ENCODE data around the gene CFAP92. TPM values are rescaled to one million over a fixed set of nuclear protein-coding genes. Genes with fewer than 3 reads are reported as not detected.

CFAP92 gene
- total RNA-seq, 1 experiment from 2014 or later: 0.92 TPM

DNA sequence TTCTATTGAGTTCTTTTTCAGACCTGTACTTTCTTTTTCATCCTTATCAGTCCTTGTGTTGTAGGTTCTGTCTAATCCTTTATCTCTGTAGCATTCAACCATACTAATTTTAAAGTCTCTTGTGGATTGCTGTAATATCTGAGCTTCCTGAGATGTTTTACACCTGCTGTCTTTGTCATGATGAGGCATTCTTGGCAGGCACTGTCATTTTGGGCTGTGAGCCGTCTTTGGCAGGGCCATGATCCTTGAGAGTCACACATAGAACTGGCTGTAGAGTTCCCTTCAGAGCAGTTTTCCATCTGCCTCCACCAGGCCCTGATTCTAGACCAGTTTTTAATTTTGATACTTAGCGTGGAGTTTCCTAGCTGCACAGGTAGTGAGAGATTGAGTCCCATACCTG lies 13.9 kb upstream of the CFAP92 start:
- H3K56ac ChIP-seq (ENCODE audit: insufficient read length, low read depth, low read length): no peak overlapping the region
- H2BK120ac ChIP-seq (ENCODE audit: low read depth, low read length, poor library complexity, severe bottlenecking): no peak overlapping the region
- no peaks in the 10 kb centered on the region; a peak in 1 of 7 replicates for H3K36me3 Mint-ChIP-seq (ENCODE audit: insufficient read depth in 1 of 3, low read depth in 3 of 3)
- TF ChIP-seq, protein P1, sequence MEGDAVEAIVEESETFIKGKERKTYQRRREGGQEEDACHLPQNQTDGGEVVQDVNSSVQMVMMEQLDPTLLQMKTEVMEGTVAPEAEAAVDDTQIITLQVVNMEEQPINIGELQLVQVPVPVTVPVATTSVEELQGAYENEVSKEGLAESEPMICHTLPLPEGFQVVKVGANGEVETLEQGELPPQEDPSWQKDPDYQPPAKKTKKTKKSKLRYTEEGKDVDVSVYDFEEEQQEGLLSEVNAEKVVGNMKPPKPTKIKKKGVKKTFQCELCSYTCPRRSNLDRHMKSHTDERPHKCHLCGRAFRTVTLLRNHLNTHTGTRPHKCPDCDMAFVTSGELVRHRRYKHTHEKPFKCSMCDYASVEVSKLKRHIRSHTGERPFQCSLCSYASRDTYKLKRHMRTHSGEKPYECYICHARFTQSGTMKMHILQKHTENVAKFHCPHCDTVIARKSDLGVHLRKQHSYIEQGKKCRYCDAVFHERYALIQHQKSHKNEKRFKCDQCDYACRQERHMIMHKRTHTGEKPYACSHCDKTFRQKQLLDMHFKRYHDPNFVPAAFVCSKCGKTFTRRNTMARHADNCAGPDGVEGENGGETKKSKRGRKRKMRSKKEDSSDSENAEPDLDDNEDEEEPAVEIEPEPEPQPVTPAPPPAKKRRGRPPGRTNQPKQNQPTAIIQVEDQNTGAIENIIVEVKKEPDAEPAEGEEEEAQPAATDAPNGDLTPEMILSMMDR (conservative IDR thresholded peaks at IDR 0.05): no peak
- no peak overlapping the region for H4K91ac ChIP-seq (ENCODE audit: insufficient read length, low read depth, low read length)
- no peak overlapping the region for H3K18ac ChIP-seq (ENCODE audit: insufficient read length, low read depth, low read length)
- no peaks in the 10 kb centered on the region for H3K9me3 ChIP-seq (ENCODE audit: control insufficient read depth, low read depth, low read length)
- H2BK20ac ChIP-seq (ENCODE audit: low read depth, low read length, poor library complexity, severe bottlenecking): no peak overlapping the region
- H2BK5ac ChIP-seq (ENCODE audit: insufficient read length, low read length): no peak overlapping the region
- H3K9me3 Mint-ChIP-seq: peaks cover 0 to 4% of the 10 kb centered on the region in 2 experiments; a peak in 3 of 5 replicates
- no peaks in the 10 kb centered on the region for H3K79me2 ChIP-seq (ENCODE audit: insufficient read depth, low read length)
- H3K14ac ChIP-seq (ENCODE audit: insufficient read depth, low read length): no peak overlapping the region
- H4K8ac ChIP-seq (replicated peaks; ENCODE audit: insufficient read length, low read depth, low read length): no peak overlapping the region
- no peak overlapping the region for H3K27ac Mint-ChIP-seq
- no peak overlapping the region for H3K4ac ChIP-seq (ENCODE audit: low read depth, low read length)
- no peak overlapping the region for H3K4me3 Mint-ChIP-seq
- peaks cover 0 to 3% of the 10 kb centered on the region in 2 experiments; a peak in 1 of 4 replicates for H3K4me1 Mint-ChIP-seq
- peaks cover 18% of the 10 kb centered on the region; the same call in 1 of the 2 replicates for H3K27me3 ChIP-seq (ENCODE audit: insufficient read depth, low read length)
- no peak overlapping the region for H3K9ac ChIP-seq (ENCODE audit: extremely low read depth, insufficient read length, low read length)
- no peaks in the 10 kb centered on the region for H3K4me1 ChIP-seq (ENCODE audit: insufficient read depth, low read length)
- no peak overlapping the region for H3K23ac ChIP-seq (ENCODE audit: insufficient read length, low read depth, low read length)
- no peak for DNase-seq
- H3K27ac ChIP-seq (ENCODE audit: insufficient read length, low read depth, low read length): no peak overlapping the region
- no peak overlapping the region for H4K5ac ChIP-seq (ENCODE audit: insufficient read length, low read depth, low read length)
- no CpG with 5 or more reads among the region's 2 CpGs for WGBS (ENCODE audit: extremely low coverage, insufficient read length, low lambda C conversion rate)
- H3K27me3 Mint-ChIP-seq (ENCODE audit: low read depth): peaks cover 61% of the 10 kb centered on the region
- H4K20me1 ChIP-seq (ENCODE audit: control insufficient read depth, insufficient read depth, insufficient read length): no peaks in the 10 kb centered on the region
- no peak overlapping the region for H3T11ph ChIP-seq (ENCODE audit: low read length)
- H2AK5ac ChIP-seq (ENCODE audit: insufficient read length, low read length): no peak overlapping the region
- no peak overlapping the region for H2BK12ac ChIP-seq (ENCODE audit: insufficient read length, low read depth, low read length)
- H3K23me2 ChIP-seq (ENCODE audit: insufficient read length, low read depth, low read length, poor library complexity, severe bottlenecking): no peaks in the 10 kb centered on the region
- H2BK15ac ChIP-seq (ENCODE audit: low read depth, low read length): no peak overlapping the region
- H3K4me2 ChIP-seq (ENCODE audit: insufficient read depth, insufficient read length, low read length): no peak overlapping the region
- H3K79me1 ChIP-seq (ENCODE audit: insufficient read depth, low read depth, low read length, poor library complexity, severe bottlenecking): no peaks in the 10 kb centered on the region
- no peak overlapping the region for H2AFZ ChIP-seq (ENCODE audit: low read length)
